ENCODE data around the gene CALD1.

The CALD1 gene

DNA sequence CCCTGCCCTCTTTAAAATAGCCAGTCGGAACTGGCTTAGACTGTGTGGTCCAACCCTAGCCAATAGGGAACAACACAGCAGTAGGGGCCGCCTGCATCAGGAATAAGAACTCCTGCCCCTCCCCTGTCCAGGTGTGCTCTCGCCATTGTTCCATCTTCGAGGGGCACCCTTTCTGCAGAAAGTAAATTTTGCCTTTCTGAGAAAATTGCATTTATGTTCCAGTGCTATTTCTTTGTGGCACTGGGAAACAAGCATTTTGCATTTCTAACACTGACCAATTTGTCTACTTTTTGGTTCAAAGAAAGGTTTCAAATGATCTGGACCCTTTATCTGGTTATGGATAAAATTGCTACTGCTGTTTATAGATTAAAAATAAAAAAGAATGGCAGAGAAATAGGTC, 116.6 kb downstream of the CALD1 start:
- no peak for DNase-seq (ENCODE audit: low read depth)
- no peak for TF ChIP-seq CTCF (IDR thresholded peaks at IDR 0.05; ENCODE audit: control insufficient read depth, insufficient read depth, low read depth, low read length, missing control alignments)
- H3K4me3 ChIP-seq (ENCODE audit: control insufficient read depth, low read depth, low read length): no peak overlapping the region

DNA sequence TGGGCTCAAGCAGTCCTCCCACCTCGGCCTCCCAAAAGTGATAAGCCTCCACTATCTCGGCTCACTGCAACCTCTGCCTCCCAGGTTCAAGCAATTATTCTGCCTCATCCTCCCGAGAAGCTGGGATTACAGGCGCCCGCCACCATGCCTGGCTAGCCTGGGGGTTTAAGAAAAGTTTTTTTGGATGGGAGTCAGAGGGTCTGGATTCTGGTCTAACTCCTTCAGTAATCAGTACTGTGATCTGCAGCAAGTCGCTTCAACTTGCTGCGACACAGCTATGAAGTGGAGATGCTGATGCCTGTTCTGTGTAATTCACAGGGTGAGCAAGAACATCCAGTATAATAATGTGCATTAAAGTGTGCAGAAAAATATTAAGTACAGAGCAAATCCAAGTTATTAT, 118.5 kb downstream of the CALD1 start:
- TF ChIP-seq CTCF (IDR thresholded peaks at IDR 0.05; ENCODE audit: control insufficient read depth, insufficient read depth, low read depth, low read length, missing control alignments): no peak
- DNase-seq (ENCODE audit: low read depth): no peak
- no peak overlapping the region for H3K4me3 ChIP-seq (ENCODE audit: control insufficient read depth, low read depth, low read length)

- no peak overlapping the region for H3K4me3 ChIP-seq (ENCODE audit: control insufficient read depth, low read depth, low read length)
- TF ChIP-seq CTCF (IDR thresholded peaks at IDR 0.05; ENCODE audit: control insufficient read depth, insufficient read depth, low read depth, low read length, missing control alignments): no peak
- DNase-seq (ENCODE audit: low read depth): no peak
Observed at GRCh38 chr7:134899729-134900128, 120.3 kb downstream of the CALD1 start.

DNA sequence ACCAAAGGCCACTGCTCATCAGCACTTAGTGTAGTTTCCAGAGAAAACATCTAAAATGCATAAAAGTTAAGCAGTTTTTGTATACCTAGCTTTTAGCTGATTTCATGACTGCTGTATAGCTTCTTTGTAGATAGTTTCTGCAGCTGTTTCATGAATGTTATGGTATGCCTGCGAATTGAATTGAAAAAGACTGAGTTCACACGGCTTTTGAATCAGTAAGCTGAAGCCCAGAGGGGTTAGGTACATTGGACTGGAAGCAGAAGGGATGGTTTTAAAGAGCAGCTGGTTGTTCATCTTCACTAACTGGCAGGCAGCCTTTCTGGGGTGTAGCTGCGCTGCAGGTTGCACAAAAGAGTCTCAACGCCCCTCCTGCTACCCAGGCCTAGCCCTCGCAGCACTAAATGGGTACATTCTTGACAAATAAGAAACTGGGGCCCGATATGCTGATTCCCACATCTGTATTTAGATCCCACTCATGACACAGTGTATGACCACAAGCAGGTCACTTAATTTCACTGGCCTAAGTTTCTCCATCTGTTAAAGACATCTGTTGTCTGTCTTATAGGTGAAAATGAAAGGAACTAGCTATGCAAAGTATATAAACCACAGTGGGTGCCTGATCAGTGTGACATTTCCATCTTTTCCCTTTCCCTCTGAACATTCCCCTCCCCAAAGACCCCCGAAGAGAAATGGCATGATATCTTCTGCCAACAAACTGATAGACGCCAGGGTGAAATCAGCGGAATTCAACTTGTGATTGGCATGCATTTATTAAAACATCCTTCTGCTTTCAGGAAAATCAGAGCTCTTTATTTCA, 120.9 kb downstream of the CALD1 start:
- DNase-seq (ENCODE audit: low read depth): no peak
- no peak overlapping the region for H3K4me3 ChIP-seq (ENCODE audit: control insufficient read depth, low read depth, low read length)
- TF ChIP-seq CTCF (IDR thresholded peaks at IDR 0.05; ENCODE audit: control insufficient read depth, insufficient read depth, low read depth, low read length, missing control alignments): no peak

DNA sequence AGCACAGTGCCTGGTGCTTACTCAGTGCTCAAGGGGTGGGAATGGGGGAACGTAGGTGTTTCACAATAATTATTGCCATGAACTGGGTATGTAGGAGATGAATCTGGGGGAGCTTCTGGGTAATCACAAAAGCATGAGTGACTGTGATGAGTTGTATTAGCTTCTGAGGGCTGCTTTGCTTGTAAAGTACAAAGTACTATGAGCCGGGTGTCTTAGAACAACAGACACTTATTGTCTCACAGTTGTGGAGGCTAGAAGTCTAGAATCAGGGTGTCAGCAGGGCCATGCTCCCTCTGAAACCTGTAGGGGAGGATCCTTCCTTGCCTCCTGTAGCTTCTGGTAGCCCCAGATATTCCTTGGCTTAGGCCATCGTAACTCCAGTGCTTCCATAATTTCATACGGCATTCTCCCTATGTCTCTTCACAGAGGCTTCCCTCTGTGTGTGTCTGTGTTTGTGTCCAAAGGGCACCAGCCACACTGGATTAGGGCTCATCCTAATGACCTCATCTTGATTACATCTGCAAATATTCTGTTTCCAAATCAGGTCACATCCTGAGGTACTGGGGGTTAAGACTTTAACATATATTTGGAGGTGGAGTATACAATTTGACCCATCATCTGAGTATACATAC, 122.1 kb downstream of the CALD1 start:
- no peak for TF ChIP-seq CTCF (IDR thresholded peaks at IDR 0.05; ENCODE audit: control insufficient read depth, insufficient read depth, low read depth, low read length, missing control alignments)
- H3K4me3 ChIP-seq (ENCODE audit: control insufficient read depth, low read depth, low read length): no peak overlapping the region
- DNase-seq (ENCODE audit: low read depth): no peak

GRCh38 chr7:134902058-134902457, 122.6 kb downstream of the CALD1 start:
- DNase-seq (ENCODE audit: low read depth): no peak
- TF ChIP-seq CTCF (IDR thresholded peaks at IDR 0.05; ENCODE audit: control insufficient read depth, insufficient read depth, low read depth, low read length, missing control alignments): no peak
- no peak overlapping the region for H3K4me3 ChIP-seq (ENCODE audit: control insufficient read depth, low read depth, low read length)
